H1 (cell line): ENCODE results near the gene MSI2. TPM values are rescaled to one million over a fixed set of nuclear protein-coding genes. Genes with fewer than 3 reads are reported as not detected.

Source experiments
- CTCF ChIA-PET: fragments of 300-600 bp; sonication (Branson Sonifier 250); formaldehyde crosslinking; loops from one replicate; lab custom pipeline; 2021; ENCODE audit not compliant: partially characterized antibody; lab: Charles Lee
- POLR2A ChIA-PET: fragments of 300-600 bp; sonication (Branson Sonifier 250); formaldehyde crosslinking; loops from one replicate; lab custom pipeline; 2021; ENCODE audit warnings: inconsistent platforms; ENCODE audit not compliant: partially characterized antibody; lab: Charles Lee
- DNase-seq, 2 experiments: peaks; one replicate each; pipeline versions ENCODE4 v3.0.0 to v3.0.0-alpha.2; 2010 to 2022; ENCODE audit warnings: low spot score in 2 of 2, low read depth in 1 of 2, mixed read lengths in 1 of 2
- FAIRE-seq: peaks from 2 replicates; lab custom pipeline; 2011; peaks lifted over from hg19 to GRCh38; lab: Jason Lieb, UNC
- H2AFZ ChIP-seq: 2 replicates; pipeline ENCODE4 v1.8.1; 2012; ENCODE audit warnings: low read length, inconsistent platforms
- H2AK5ac ChIP-seq: 2 replicates; pipeline ENCODE4 v1.6.1; 2013; ENCODE audit warnings: low read depth, low read length
- H2BK120ac ChIP-seq: replicated peaks from 2 replicates; pipeline ENCODE3; 2013; ENCODE audit warnings: low read depth, low read length, inconsistent platforms
- H2BK12ac ChIP-seq: 2 replicates; pipeline ENCODE4 v1.6.1; 2013; ENCODE audit warnings: low read depth, low read length
- H2BK15ac ChIP-seq: 2 replicates; pipeline ENCODE4 v1.6.1; 2013; ENCODE audit warnings: low read length
- H2BK20ac ChIP-seq: 2 replicates; pipeline ENCODE4 v1.6.1; 2013; ENCODE audit warnings: low read length
- H2BK5ac ChIP-seq: 2 replicates; pipeline ENCODE4 v1.6.1; 2013; ENCODE audit warnings: low read depth, low read length
- H3K14ac ChIP-seq: 2 replicates; pipeline ENCODE4 v1.6.1; 2013; ENCODE audit warnings: inconsistent platforms; ENCODE audit not compliant: insufficient read length
- H3K18ac ChIP-seq: 2 replicates; pipeline ENCODE4 v1.6.1; 2013; ENCODE audit warnings: low read length; ENCODE audit errors: extremely low read depth
- H3K23ac ChIP-seq: 2 replicates; pipeline ENCODE4 v1.6.1; 2013; ENCODE audit warnings: inconsistent platforms; ENCODE audit not compliant: insufficient read length
- H3K23me2 ChIP-seq: 2 replicates; pipeline ENCODE4 v1.6.1; 2013; ENCODE audit warnings: low read depth, low read length
- H3K27ac ChIP-seq: 2 replicates; pipeline ENCODE4 v1.6.1; 2011; ENCODE audit warnings: low read depth, low read length, inconsistent platforms
- H3K27me3 ChIP-seq, 4 experiments: replicated peaks in 1 of 4; 1 replicate in 1 of 4; 2 replicates in 3 of 4; pipeline versions ENCODE4 v1.6.1 to v1.8.1; 2011 to 2013; ENCODE audit warnings: low read length in 3 of 4, mild to moderate bottlenecking in 3 of 4, inconsistent platforms in 2 of 4, mixed read lengths in 2 of 4, moderate library complexity in 1 of 4; ENCODE audit not compliant: control insufficient read depth in 3 of 4, insufficient read depth in 3 of 4; ENCODE audit errors: extremely low read depth in 1 of 4
- H3K36me3 ChIP-seq, 4 experiments: 2 replicates each; pipeline versions ENCODE4 v1.6.1 to v1.8.1; 2011 to 2013; ENCODE audit warnings: mild to moderate bottlenecking in 4 of 4, low read length in 3 of 4, moderate library complexity in 2 of 4, control low read depth in 1 of 4, inconsistent platforms in 1 of 4; ENCODE audit not compliant: insufficient read depth in 4 of 4, control insufficient read depth in 2 of 4
- H3K4ac ChIP-seq: replicated peaks from 2 replicates; pipeline ENCODE3; 2013; ENCODE audit warnings: low read length, low read depth, mixed read lengths, inconsistent platforms; ENCODE audit not compliant: insufficient read length
- H3K4me1 ChIP-seq, 4 experiments: replicated peaks in 1 of 4; 1 replicate in 1 of 4; 2 replicates in 3 of 4; pipeline versions ENCODE4 v1.6.1 to v1.8.1; 2011 to 2013; ENCODE audit warnings: low read length in 3 of 4, inconsistent platforms in 2 of 4, mixed read lengths in 1 of 4; ENCODE audit not compliant: insufficient read depth in 4 of 4, control insufficient read depth in 3 of 4
- H3K4me2 ChIP-seq, 2 experiments: 2 replicates each; pipeline versions ENCODE4 v1.6.1 to v1.8.1; 2011 to 2013; ENCODE audit warnings: low read depth in 2 of 2, low read length in 2 of 2, control low read depth in 1 of 2, inconsistent platforms in 1 of 2, mild to moderate bottlenecking in 1 of 2; ENCODE audit not compliant: insufficient read depth in 1 of 2
- H3K4me3 ChIP-seq, 4 experiments: fragments of 200-600, 300-600 bp in 1 of 4; sonication (generic), shearing (Covaris generic), sonication (Bioruptor Twin) in 1 of 4; 2 replicates each; pipeline versions ENCODE4 v1.5.1 to v1.8.1; 2011 to 2016; ENCODE audit warnings: low read length in 4 of 4, low read depth in 3 of 4, control low read depth in 2 of 4, inconsistent platforms in 2 of 4, mild to moderate bottlenecking in 2 of 4, mixed read lengths in 1 of 4, moderate library complexity in 1 of 4; ENCODE audit not compliant: insufficient read depth in 2 of 4; ENCODE audit errors: extremely low read depth in 1 of 4
- H3K56ac ChIP-seq: replicated peaks from 2 replicates; pipeline ENCODE3; 2013; ENCODE audit warnings: low read depth, mild to moderate bottlenecking, mixed read lengths, low read length, inconsistent platforms; ENCODE audit not compliant: insufficient read length
- H3K79me1 ChIP-seq: 2 replicates; pipeline ENCODE4 v1.6.1; 2013; ENCODE audit warnings: low read depth, low read length, control low read depth
- H3K79me2 ChIP-seq, 2 experiments: 2 replicates each; pipeline versions ENCODE4 v1.6.1 to v1.8.1; 2012 to 2013; ENCODE audit warnings: low read length in 2 of 2, mild to moderate bottlenecking in 2 of 2, inconsistent platforms in 1 of 2; ENCODE audit not compliant: insufficient read depth in 2 of 2, control insufficient read depth in 1 of 2
- H3K9ac ChIP-seq, 4 experiments: replicated peaks in 1 of 4; 1 replicate in 1 of 4; 2 replicates in 3 of 4; pipeline versions ENCODE4 v1.6.1 to v1.8.1; 2011 to 2013; ENCODE audit warnings: low read depth in 3 of 4, low read length in 3 of 4, control low read depth in 2 of 4, mild to moderate bottlenecking in 2 of 4, moderate library complexity in 2 of 4, inconsistent platforms in 1 of 4; ENCODE audit errors: extremely low read depth in 1 of 4
- H3K9me3 ChIP-seq, 2 experiments: 2 replicates each; pipeline versions ENCODE4 v1.6.1 to v1.8.1; 2012 to 2013; ENCODE audit warnings: mild to moderate bottlenecking in 2 of 2, moderate library complexity in 2 of 2, control low read depth in 1 of 2, inconsistent platforms in 1 of 2, low read depth in 1 of 2, low read length in 1 of 2, mixed read lengths in 1 of 2; ENCODE audit not compliant: insufficient read depth in 2 of 2
- H4K20me1 ChIP-seq, 2 experiments: replicated peaks in 1 of 2; 2 replicates each; pipeline versions ENCODE3 to v1.8.1; 2011 to 2013; ENCODE audit warnings: inconsistent platforms in 2 of 2, low read length in 2 of 2, mild to moderate bottlenecking in 1 of 2; ENCODE audit not compliant: insufficient read depth in 2 of 2, control insufficient read depth in 1 of 2
- H4K5ac ChIP-seq: 2 replicates; pipeline ENCODE4 v1.6.1; 2013; ENCODE audit warnings: low read length, low read depth, mixed read lengths, inconsistent platforms; ENCODE audit not compliant: insufficient read length
- H4K8ac ChIP-seq: 2 replicates; pipeline ENCODE4 v1.8.0; 2013; ENCODE audit warnings: mild to moderate bottlenecking, moderate library complexity, low read length, inconsistent platforms; ENCODE audit not compliant: insufficient read depth; ENCODE audit errors: extremely low read depth
- H4K91ac ChIP-seq: replicated peaks from 2 replicates; pipeline ENCODE3; 2013; ENCODE audit warnings: low read length, mixed read lengths, inconsistent platforms; ENCODE audit not compliant: insufficient read length
- EP300 ChIP-seq, 2 experiments: IDR thresholded peaks; 1 replicate in 1 of 2; 2 replicates in 1 of 2; pipeline ENCODE4 v1.6.1; 2011 to 2012; ENCODE audit warnings: low read depth in 2 of 2, low read length in 2 of 2, mild to moderate bottlenecking in 2 of 2, borderline replicate concordance in 1 of 2, inconsistent platforms in 1 of 2, moderate library complexity in 1 of 2
- JUND ChIP-seq: IDR thresholded peaks from 2 replicates; pipeline ENCODE4 v1.6.1; 2011; ENCODE audit warnings: mild to moderate bottlenecking, improper control_type of control experiment, low read length
- POLR2A ChIP-seq, 2 experiments: IDR thresholded peaks; 1 replicate in 1 of 2; 2 replicates in 1 of 2; pipeline ENCODE4 v1.6.1; 2011; ENCODE audit warnings: low read depth in 2 of 2, low read length in 2 of 2, mild to moderate bottlenecking in 2 of 2; ENCODE audit errors: control extremely low read depth in 1 of 2
- RFX5 ChIP-seq: IDR thresholded peaks from 2 replicates; pipeline ENCODE4 v1.6.1; 2011; ENCODE audit warnings: low read depth, low read length, improper control_type of control experiment, borderline replicate concordance
- SRF ChIP-seq: IDR thresholded peaks from 2 replicates; pipeline ENCODE4 v1.6.1; 2011; ENCODE audit warnings: mild to moderate bottlenecking, low read depth, low read length, moderate library complexity
- WGBS, 2 experiments: shearing (Covaris generic) in 1 of 2; methylation state at CpG; one replicate each; pipeline versions ENCODE4 v1.1.6 to v1.1.7; 2013 to 2015; ENCODE audit warnings: low lambda C conversion rate in 2 of 2, mixed read lengths in 2 of 2, inconsistent platforms in 1 of 2, low coverage in 1 of 2, missing lambda C conversion rate in 1 of 2; ENCODE audit not compliant: insufficient replicate concordance in 2 of 2, insufficient coverage in 1 of 2, insufficient read length in 1 of 2; ENCODE audit errors: extremely low coverage in 1 of 2, missing lambda C conversion rate in 1 of 2; 5-methylcytosine and 5-hydroxymethylcytosine counted together
- polyA plus RNA-seq, 7 experiments: library from polyadenylated mRNA; depleted of rRNA in 3 of 7; stranded (reverse) in 5 of 7; unstranded in 2 of 7; fragments of >200 nt in 5 of 7; fragments of 200-250 nt in 2 of 7; gene quantifications; 1 replicate in 5 of 7; 2 replicates in 1 of 7; 4 replicates in 1 of 7; pipeline versions ENCODE4 v1.2.1 to v1.2.3, GENCODE V29; 2011 to 2013; ENCODE audit warnings: missing spikeins in 2 of 7, mixed read lengths in 2 of 7
- total RNA-seq: library from RNA; stranded (reverse); fragmentation: NEBNext Ultra II Directional; extraction: Animal tissue kit (Norgen Biotek cat#: 25700); gene quantifications from 2 replicates; pipeline ENCODE4 v1.2.1, GENCODE V29; 2021

MSI2 gene
- total and polyA plus RNA-seq, 2 of the 8 experiments (the other 6 are each of a cell fraction or from before 2014, with no cell fraction given) = 36.7 to 80.6 TPM

DNA sequence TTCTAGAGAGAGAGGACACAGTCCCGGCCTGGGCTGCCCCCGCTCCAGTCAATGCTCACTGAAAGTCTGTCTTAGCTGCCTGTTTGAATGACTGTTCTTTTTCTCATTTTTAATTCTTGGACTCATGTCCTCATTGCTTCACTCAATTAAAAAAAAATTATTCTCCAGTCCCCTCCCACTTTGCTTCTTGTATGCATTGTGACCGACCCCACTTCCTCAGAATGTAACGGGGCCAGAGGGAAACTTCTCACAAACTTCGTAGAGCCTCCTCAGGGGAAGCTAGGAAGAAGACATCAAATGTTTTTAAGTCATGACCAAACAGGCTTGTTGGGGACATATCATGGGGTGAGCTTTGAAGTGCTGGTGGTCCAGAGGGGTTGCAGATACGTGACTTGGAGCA lies 375.5 kb downstream of the MSI2 start:
- ChIA-PET CTCF (interaction anchor here (0.9 to 2.1 kb wide), 8 partner anchors 10 to 40 kb away, joined by 3 to 8 read pairs (median 4); no protein-coding TSS in a partner anchor), POLR2A (interaction anchor here (1.6 kb wide), 1 partner anchor 11 kb away, joined by 5 read pairs; no protein-coding TSS in a partner anchor)
- Histone ChIP-seq H2BK15ac (no peak overlapping the region), H3K27me3 (no peaks in the 10 kb centered on the region; a peak in 1 of 7 replicates), H3K14ac (no peak overlapping the region), H4K20me1 (peaks cover 0 to 2% of the 10 kb centered on the region in 2 experiments), H3K4me3 (no peak overlapping the region), H2AFZ (no peak overlapping the region), H3K23ac (no peak overlapping the region), H3K4me2 (no peak overlapping the region), H3K27ac (no peak overlapping the region), H3K56ac (no peak overlapping the region), H3K9ac (no peak overlapping the region), H2AK5ac (no peak overlapping the region), H2BK120ac (no peak overlapping the region), H3K36me3 (no peaks in the 10 kb centered on the region; a peak in 1 of 8 replicates), H4K8ac (no peak overlapping the region), H3K4me1 (peaks cover 0 to 5% (median 4%) of the 10 kb centered on the region in 4 experiments; a peak in 3 of 7 replicates), H3K4ac (no peak overlapping the region), H2BK20ac (no peak overlapping the region), H3K23me2 (no peaks in the 10 kb centered on the region), H3K9me3 (no peaks in the 10 kb centered on the region), H2BK12ac (no peak overlapping the region), H3K18ac (no peak overlapping the region), H3K79me1 (no peaks in the 10 kb centered on the region), H2BK5ac (no peak overlapping the region), H4K91ac (no peak overlapping the region), H3K79me2 (no peaks in the 10 kb centered on the region), H4K5ac (no peak overlapping the region)
- DNase-seq = no peak
- FAIRE-seq = no peak
- 93% methylated on average over 6 of the region's 6 CpGs; no CpG with 5 or more reads in 1 of the 2 experiments for WGBS, 2 experiments
- TF ChIP-seq EP300 (IDR thresholded peaks at IDR 0.05; ENCODE audit: borderline replicate concordance in 1 of 2, low read depth in 2 of 2, low read length in 2 of 2) = no peak
- no peak for TF ChIP-seq SRF
- no peak for TF ChIP-seq RFX5
- no peak for TF ChIP-seq JUND
- no peak for TF ChIP-seq POLR2A (IDR thresholded peaks at IDR 0.05; ENCODE audit: control extremely low read depth in 1 of 2, low read depth in 2 of 2, low read length in 2 of 2)
